HepG2 (cell line): ENCODE results near the gene TRNP1. TPM values are rescaled to one million over a fixed set of nuclear protein-coding genes. Genes with fewer than 3 reads are reported as not detected.

Experiments
- DRAP1 ChIP-seq: IDR thresholded peaks from 2 replicates; pipeline ENCODE4 v1.6.1; 2016; ENCODE audit warnings: missing genetic modification reagents, missing compliant biosample characterization
- KMT2B ChIP-seq: IDR thresholded peaks from 2 replicates; pipeline ENCODE4 v1.6.1; 2016; ENCODE audit warnings: missing genetic modification reagents, missing compliant biosample characterization
- PITX1 ChIP-seq: sonication (generic); formaldehyde crosslinking; IDR thresholded peaks from 2 replicates; pipeline ENCODE4 v1.5.1; 2020; ENCODE audit warnings: mild to moderate bottlenecking, missing genetic modification reagents
- PRPF4 ChIP-seq: fragments of 200-400 bp; formaldehyde crosslinking; IDR thresholded peaks from 2 replicates; pipeline ENCODE4 v1.6.1; 2016; ENCODE audit warnings: low read length, low read depth; ENCODE audit not compliant: poor library complexity, severe bottlenecking
- SMARCE1 ChIP-seq: fragments of 450-650 bp; IDR thresholded peaks from 2 replicates; pipeline ENCODE4 v1.6.1; 2017; ENCODE audit warnings: borderline replicate concordance
- TARDBP ChIP-seq: sonication (generic); formaldehyde crosslinking; IDR thresholded peaks from 2 replicates; pipeline ENCODE4 v1.8.0; 2022; ENCODE audit warnings: mild to moderate bottlenecking, missing genetic modification reagents
- ZNF143 ChIP-seq: sonication (generic); formaldehyde crosslinking; IDR thresholded peaks from 2 replicates; pipeline ENCODE4 v1.4.0; 2020; ENCODE audit warnings: missing genetic modification reagents
- ZNF225 ChIP-seq: sonication (generic); formaldehyde crosslinking; IDR thresholded peaks from 2 replicates; pipeline ENCODE4 v1.4.0; 2020; ENCODE audit warnings: mild to moderate bottlenecking, missing genetic modification reagents
- ZNF281 ChIP-seq: sonication (generic); formaldehyde crosslinking; IDR thresholded peaks from 2 replicates; pipeline ENCODE4 v1.4.0; 2020; ENCODE audit warnings: missing genetic modification reagents, borderline replicate concordance
- ZNF407 ChIP-seq: sonication (generic); formaldehyde crosslinking; IDR thresholded peaks from one replicate; pipeline ENCODE4 v1.5.1; 2020; ENCODE audit warnings: mild to moderate bottlenecking, missing genetic modification reagents; ENCODE audit errors: not compliant biosample characterization
- ZNF468 ChIP-seq: sonication (generic); formaldehyde crosslinking; IDR thresholded peaks from 2 replicates; pipeline ENCODE4 v1.8.0; 2022; ENCODE audit warnings: mild to moderate bottlenecking, moderate library complexity, missing genetic modification reagents
- ZNF558 ChIP-seq: sonication (generic); formaldehyde crosslinking; IDR thresholded peaks from 2 replicates; pipeline ENCODE4 v1.9.0; 2022; ENCODE audit warnings: mild to moderate bottlenecking, missing genetic modification reagents, borderline replicate concordance
- ZNF747 ChIP-seq: sonication (generic); formaldehyde crosslinking; IDR thresholded peaks from 2 replicates; pipeline ENCODE4 v1.8.1; 2023; ENCODE audit warnings: missing genetic modification reagents, mild to moderate bottlenecking, borderline replicate concordance
- polyA plus RNA-seq, 8 experiments: library from polyadenylated mRNA; depleted of rRNA in 3 of 8; stranded (reverse) in 7 of 8; unstranded in 1 of 8; fragments of >200 nt; fragmentation: Illumina TruSeq in 4 of 8; extraction: Trizol in 4 of 8; gene quantifications; 2 replicates each; pipeline versions ENCODE4 v1.2.1 to v1.2.3, GENCODE V29; 2011 to 2016; ENCODE audit warnings: low read depth in 4 of 8, missing spikeins in 1 of 8, mixed read lengths in 1 of 8; ENCODE audit not compliant: insufficient read depth in 1 of 8
- total RNA-seq, 5 experiments: library from RNA; depleted of rRNA; stranded (reverse); fragments of >200 nt; fragmentation: Illumina TruSeq; extraction: Trizol; gene quantifications; 2 replicates each; pipeline ENCODE4 v1.2.3, GENCODE V29; 2016; ENCODE audit warnings: low read depth in 1 of 5
- TF ChIP-seq, protein P1 (sequence below): sonication (generic); formaldehyde crosslinking; IDR thresholded peaks from 2 replicates; pipeline ENCODE4 v1.5.1; 2020; ENCODE audit warnings: mild to moderate bottlenecking, moderate library complexity, missing genetic modification reagents

TRNP1 gene
- total and polyA plus RNA-seq, 2 of the 13 experiments (the other 11 are each of a cell fraction or from before 2014, with no cell fraction given): 42.0 to 158 TPM

DNA sequence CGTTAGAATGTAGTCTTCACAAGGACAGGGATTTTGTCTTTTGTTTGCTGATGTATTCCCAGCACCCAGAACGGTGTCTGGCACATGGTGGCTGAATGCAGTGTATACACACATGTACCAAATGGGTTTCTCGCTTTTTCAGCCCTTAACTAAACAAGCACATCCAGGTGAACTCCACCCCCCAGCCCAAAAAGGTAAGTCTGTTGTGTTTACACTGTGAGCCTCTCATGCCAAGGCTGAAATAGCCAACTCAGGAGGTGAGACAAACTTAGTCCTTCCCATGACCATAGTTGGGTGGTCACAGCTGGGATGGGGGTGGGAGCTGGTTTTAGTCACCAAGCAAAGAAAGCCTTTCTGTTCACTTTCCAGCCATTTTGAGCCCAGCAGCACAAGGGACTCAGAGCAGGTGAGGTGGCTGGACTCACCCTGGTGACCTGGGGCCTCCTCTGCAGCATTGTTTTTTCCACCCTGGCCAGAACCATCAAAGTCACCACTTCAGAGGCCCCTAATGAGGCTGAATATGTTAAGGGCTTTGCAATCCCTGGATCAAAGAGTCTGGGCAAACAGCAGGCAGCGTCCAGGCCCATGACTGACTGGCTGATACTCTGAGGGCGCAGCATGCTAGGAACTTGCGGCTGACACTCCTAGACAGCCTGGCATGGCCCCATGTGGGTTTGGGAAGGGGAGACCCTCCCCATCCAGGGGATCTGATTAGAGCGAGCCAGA, 10.4 kb downstream of the TRNP1 start (continued):
- TF ChIP-seq ZNF407: no peak
- no peak for TF ChIP-seq ZNF143 (CRISPR knock-in tag)
- TF ChIP-seq ZNF558 (CRISPR knock-in tag): no peak
- TF ChIP-seq ZNF747 (CRISPR knock-in tag): no peak
- no peak for TF ChIP-seq PRPF4
- no peak for TF ChIP-seq ZNF225
- TF ChIP-seq DRAP1 (CRISPR knock-in tag): no peak
- peak; percentile 15; the same call in 1 of the 2 replicates for TF ChIP-seq TARDBP
- no peak for TF ChIP-seq SMARCE1
- TF ChIP-seq PITX1: peak; percentile 70; the same call in 1 of the 2 replicates
- TF ChIP-seq, protein P1, sequence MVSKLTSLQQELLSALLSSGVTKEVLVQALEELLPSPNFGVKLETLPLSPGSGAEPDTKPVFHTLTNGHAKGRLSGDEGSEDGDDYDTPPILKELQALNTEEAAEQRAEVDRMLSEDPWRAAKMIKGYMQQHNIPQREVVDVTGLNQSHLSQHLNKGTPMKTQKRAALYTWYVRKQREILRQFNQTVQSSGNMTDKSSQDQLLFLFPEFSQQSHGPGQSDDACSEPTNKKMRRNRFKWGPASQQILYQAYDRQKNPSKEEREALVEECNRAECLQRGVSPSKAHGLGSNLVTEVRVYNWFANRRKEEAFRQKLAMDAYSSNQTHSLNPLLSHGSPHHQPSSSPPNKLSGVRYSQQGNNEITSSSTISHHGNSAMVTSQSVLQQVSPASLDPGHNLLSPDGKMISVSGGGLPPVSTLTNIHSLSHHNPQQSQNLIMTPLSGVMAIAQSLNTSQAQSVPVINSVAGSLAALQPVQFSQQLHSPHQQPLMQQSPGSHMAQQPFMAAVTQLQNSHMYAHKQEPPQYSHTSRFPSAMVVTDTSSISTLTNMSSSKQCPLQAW (CRISPR knock-in tag): no peak
- 0 out of 2 replicates have a peak, but pooled peaks have one; percentile 33 for TF ChIP-seq KMT2B (CRISPR knock-in tag)
- TF ChIP-seq ZNF281 (CRISPR knock-in tag): 0 out of 2 replicates have a peak, but pooled peaks have one; percentile 8
- TF ChIP-seq ZNF468 (CRISPR knock-in tag): no peak
